Stimulated activated CD4-positive, alpha-beta T cell treated with anti-CD3 and anti-CD28 coated beads, Interleukin-1b, Interleukin-23, amount 100 ng/mL, for 24 hours (primary cell): ENCODE data around the gene FRMD4A.
"Not testable (repeated sequence)": the region's sequence is repeated elsewhere in the genome, so short reads cannot be mapped to it uniquely, and the experiment has no call there.

Source experiments
- DNase-seq, 4 experiments: peaks; one replicate each; pipeline ENCODE4 v3.0.0-alpha.2; 2020; ENCODE audit warnings: low read depth in 4 of 4, low spot score in 1 of 4

Gene FRMD4A

DNA sequence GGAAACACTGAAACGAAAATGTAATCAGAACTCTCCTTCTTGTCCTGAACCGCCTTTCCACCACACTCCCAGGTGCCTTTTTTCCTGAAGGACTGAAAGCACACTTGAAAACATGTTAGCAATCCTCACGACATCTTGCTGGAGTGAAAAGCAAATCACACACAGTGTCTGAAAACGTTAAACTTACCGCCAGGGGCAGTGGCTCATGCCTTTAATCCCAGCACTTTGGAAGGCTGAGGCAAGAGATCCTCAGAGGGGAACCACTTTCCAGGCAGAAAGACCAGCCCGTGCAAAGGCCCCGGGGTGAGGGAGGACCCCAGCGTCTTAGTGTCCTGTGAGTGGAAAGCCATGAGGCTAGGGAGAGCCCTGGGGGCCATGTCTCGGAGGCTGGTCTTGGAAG lies 533.6 kb downstream of the FRMD4A start:
- no peak for DNase-seq

DNA sequence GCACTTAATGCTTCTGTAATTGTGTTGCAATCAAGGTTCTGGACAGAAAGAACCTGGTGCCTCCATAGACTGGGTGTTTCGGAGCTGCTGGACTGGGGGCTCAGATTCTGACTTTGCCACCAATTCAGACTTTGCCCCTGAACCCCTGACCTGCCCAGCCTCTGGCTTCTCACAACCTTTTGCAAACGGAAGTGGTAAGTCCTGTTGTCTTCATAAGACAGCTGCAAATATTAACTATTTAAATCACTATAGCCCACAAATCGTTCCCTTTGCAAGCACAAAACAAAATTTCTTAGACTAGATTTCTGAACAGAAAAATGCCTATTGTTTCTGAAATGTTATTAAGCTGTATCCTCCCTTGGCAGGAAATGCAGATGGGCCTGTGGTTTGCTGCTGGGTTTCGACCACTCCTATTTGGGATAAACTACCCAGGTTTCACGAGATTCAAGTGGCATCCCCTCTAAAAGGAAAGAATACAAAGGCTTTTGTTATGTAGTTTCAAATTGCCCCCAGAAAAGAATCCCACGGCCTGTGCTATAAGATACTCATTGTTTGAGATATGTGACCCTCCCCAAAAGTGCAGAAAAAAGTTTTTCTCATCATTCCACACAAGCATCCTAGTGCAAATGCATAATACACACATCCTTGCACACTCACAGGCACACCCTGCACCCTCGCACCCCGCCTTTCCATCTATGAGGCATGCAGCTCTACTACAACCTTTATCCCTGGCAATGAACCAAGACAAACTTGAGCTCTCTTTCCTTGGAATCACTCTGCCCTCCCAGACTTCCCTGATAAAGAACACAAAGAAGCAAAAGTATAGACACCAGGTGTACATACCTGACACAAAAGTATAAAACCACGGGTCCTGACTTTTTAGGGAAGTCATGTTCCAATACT lies 534.8 kb downstream of the FRMD4A start:
- no peak for DNase-seq

DNA sequence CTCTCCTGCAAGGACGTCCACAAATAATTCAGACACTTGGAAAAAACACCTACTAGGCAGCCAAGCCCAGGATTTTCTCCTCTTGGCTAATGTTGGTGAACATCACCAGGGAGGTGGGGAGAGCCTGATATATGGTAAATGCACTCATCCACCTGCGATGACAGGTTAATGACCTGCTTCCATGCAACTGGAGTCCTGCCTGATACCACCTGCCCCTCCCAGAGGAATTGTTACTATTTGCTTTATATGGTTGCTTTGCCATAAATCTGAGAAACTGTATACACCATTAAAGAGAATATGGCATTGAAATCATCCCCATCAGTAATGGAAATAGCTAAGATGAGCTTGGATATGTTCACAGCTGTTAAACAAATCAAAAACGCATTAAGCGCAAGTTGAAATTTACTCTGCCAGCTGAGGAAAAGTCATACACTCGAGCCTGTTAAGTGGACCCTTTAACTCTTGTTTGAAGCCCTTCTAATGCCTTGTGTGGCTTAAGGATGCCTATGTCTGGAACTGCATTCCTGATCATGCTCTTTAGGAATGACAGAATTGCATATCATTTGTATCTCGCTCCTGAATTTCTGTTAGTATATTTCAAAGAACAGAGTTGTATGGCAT lies 535.6 kb downstream of the FRMD4A start:
- DNase-seq, result no peak

DNA sequence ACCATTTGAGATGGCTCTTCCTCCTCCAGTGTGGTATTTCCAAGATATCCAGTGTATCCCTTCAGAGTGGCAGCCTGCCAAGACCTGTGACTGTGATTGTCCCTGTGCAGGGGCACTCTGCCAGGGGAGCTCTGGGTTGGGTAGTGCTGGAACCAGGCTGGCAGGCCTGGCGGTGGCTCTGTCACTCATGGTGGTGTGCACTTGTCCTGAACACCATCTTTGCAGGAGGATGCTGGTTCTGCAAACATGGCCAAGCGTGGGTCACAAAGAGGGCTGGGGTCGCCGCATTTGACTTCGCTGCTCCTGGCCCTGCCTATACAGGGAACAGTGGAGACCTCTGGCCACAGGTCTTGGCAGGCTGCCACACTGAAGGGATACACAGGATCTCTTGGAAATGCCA lies 538.7 kb downstream of the FRMD4A start:
- no peak for DNase-seq

DNA sequence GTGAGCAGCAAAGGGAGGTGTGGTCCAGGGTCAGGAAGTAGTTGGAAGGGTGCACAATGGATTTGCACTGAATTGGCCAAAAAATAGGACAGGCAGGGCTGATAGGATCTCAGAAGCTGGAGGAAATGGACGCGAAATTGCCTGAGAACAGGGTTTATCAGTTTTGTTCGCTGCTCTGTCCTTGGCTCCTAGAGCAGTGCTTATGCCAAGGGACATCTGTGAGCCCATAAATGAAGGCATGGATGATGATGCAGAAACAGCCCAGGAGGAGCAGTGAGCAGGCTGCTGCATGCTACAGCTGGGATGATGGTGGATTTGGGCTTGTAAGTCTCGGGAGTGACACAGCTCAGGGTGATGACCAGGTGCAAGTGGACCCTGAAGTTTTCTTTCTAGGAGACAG lies 539.2 kb downstream of the FRMD4A start:
- no peak for DNase-seq

DNA sequence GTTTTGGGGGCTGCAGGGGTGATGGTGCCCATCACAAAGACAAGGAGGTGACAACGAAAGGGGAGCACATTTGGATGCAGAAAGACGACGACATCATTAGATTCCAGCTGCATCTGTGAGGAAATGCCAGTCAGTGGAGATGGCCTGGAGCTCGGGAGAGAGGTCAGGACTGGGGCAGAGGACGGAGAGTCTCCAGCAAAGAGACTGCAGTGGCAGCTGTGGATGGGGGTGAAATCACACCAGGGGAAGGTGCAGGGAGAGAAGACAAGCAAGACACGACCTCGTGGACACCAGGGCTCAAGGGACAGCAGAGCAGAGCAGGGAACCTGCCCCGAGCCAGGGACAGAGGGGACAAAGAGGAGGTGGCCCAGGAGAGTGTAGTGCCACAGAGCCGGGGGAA lies 540.5 kb downstream of the FRMD4A start:
- no peak for DNase-seq

DNA sequence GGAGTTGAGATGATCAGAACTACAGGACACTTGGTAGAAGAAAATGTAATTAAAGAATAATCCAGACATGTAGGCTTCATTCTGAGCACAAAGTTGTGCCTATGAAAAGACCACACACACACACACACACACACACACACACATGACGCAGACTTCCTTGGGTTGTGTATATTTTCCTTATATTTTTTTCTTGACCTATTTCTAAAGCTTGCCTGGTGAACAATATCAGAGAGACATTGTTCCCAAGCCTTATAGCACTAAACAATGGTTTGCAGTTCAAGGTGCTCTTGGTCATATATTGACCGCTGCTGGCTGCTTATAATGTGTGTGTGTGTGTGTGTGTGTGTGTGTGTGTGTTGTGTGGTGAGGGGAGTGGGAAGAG lies 541.3 kb downstream of the FRMD4A start:
- DNase-seq, result no peak

DNA sequence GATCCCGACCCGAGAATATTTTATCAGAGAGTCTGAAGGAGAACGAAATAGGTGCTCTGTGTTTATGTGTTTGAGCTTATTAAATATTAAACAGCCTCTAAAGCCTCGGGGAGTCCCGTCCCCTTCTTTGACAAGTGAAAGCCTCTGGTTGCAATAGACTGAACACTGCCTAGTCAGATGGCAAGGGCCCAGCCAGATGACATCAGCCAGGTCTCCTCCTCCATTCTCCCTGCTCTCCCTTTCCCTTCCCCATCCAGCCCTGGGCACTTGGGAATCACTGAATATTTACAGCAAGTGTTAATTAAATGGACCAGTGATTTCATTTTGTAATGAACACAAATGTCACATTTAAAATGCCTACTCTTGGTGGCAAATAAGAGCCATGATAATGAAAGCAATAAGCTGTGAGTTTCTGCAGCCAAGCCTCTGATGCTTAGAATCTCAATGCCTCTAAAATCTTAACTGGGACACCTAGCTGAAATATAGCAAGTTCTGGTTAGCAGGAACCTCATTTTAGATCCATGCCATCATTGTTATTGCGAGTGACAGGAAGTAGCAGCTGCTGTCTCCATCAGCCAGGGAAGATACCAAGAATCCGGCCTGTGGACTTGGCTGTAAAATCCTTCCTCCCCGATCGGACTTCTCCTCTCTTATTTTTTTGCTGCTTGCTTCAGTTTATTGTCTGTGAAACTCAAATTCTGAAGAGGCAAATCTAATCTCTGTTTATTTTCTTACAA lies 541.8 kb downstream of the FRMD4A start:
- no peak for DNase-seq

DNA sequence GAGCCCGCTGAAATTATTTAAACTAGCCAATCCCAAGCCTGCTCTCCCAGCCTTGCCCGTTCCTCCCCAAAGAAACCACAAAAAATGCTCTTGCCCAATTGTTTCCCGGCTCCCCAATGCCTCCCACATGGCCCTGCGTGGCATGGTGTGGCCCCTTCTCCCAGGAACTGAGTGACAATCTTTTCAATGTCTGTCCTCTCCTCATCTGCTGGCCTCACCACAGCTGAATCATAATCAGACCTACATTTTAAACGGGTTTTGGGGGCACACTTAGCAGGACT lies 542.5 kb downstream of the FRMD4A start:
- no peak for DNase-seq

DNA sequence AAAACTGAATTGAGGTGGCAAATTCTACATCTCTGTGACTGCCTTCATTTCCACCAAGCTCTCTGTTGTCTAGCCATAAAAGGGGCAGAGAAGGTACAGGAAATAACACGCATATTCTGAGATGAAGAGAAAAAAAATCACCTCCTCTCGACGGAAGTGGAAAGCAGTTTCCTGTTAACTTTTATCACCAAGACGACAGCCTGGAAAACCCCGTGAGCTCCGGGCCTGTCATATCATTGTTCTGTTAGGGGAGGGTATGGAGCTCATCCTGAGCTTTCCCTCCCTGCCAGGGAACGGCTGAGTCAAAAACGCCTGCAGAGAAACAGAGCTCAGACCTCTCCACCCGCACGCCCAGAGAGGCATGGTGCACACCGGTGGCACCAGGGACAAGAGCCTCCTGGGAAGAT lies 543.7 kb downstream of the FRMD4A start:
- DNase-seq, result peak; percentile 33 to 54 (median 44)

DNA sequence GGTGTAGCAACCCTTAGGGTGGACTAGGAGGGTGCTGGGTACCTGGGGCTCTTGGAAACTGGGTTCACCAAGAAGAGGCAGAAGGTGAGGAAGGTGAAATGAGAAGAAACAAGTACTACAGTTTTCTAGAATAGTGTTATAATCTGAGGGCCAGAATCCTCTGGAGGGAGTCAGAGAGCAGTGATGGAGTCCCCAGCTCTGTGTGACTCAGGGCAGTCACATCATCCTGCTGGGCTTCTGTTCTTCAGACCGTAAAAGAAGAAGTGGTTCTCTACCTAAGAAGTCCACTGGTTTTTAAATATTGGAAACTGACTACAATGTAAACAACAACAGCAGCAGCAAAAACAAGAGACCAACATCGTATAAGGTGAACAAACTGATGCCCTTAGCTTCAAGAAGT lies 546.7 kb downstream of the FRMD4A start:
- DNase-seq, result no peak

DNA sequence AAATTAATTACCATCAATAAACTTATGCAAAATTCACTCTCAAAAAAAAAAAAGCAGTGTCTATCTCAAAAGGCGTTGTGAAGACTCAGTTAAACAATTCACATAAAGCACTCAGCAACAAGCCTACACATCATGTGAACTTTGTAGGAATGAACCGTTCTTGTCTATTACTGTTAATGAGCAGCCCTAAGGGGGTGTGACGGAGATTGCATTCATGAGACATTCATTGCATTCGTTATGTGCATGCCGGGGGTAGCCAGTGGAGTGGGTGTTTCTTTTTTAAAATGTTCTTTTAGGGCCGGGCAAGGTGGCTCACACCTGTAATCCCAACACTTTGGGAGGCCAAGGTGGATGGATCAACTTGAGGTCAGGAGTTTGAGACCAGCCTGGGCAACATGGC lies 551.0 kb downstream of the FRMD4A start:
- no peak for DNase-seq

DNA sequence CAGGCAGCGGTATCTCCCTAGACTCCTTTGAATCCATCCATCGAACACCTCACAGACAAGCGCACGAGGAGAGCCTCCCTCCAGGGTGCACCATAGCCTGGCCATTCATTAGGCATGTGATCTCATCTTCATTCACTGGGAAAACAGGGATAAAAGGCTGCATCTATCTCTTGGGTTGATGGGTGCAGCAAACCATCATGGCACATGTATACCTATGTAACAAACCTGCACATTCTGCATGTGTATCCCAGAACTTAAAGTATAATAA lies 552.1 kb downstream of the FRMD4A start:
- DNase-seq, result not testable (repeated sequence)

DNA sequence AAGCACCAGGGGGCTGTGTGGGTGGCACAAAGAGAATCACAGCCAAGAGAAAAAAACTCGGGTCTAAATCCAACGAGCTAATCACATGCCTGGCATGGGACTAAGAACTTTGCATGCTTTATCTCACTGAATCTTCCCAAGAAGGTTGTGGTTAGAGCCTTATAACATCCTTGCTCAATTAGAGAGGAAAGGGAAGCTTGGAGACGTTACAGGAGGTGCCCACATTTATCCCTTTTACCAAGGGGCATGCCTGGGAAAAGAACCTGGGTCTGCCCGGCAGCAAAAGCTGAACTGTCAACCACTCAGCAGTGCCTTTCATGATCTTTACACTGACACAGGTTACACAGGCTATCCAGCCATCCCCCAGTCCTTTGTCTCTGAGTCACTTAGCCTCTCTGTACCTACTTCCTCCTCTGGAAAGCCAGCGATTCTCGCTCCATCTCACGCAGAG lies 553.8 kb downstream of the FRMD4A start:
- no peak for DNase-seq

DNA sequence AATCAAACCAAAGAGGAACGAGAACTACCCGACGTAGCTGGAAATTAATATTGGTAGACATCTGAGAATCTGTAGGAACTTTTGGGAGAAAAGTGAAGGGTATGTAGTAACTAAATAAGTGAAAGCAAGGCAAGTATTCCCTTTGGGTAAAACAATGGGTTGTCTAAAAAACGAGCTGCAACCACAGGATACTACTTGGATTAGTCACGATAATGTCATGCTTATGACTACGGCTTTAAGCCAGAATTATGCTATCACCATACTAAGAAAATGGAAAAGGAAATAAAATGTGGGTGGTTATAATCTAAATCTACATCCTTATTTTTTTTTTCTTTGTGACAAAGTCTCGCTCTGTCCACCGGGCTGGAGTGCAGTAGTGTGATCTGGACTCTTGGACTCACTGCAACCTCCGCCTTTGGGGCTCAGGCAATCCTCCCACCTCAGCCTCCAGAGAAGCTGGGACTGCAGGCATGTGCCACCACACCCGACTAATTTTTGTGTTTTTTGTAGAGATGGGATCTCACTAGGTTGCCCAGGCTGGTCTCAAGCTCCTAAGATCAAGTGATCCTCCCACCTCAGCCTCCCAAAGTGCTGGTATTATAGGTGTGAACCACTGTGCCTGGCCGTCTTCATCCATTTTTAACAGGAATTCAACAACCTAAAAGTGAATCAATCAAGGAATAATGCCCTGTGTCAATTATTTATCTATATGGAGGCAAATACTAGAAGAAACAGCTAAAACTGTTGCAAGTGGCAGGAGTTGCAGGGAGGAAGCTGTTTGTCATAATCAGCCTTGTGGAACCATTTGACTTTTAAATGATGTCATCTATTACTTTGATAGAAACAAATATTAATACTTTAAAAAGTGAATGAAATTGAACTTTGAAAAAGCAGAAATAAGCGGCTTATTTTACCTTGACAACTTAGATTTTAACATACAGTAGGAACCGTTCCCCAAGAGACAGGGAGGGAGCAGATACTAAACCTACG lies 554.6 kb downstream of the FRMD4A start:
- DNase-seq, result no peak

DNA sequence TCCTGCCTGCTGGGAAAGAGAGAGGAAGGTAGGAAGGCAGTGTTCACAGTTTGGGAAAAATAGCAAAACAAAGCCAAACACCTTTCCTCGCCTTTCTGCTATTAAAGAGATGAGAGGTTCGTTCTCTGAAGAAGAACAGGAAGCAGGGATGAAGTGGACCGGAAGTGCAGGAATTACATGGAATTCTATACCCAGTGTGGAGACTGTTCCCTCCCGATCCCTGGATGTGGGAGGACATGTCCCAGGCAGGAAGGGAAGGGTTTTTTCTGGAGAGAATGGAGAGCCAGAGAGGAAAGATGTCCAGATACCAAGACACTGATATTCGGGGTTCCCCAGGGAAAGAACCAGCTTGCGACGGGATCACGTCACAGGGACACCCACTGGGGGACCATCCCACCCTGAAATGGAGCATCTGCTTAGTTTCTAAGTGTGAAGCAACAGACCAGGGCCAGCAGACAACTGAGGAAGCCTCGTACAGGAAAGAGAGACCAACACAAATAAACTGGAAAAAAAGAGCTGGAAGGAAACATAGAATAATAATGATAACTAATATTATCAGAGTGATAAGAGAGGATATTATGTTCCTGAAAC lies 556.3 kb downstream of the FRMD4A start:
- no peak for DNase-seq

DNA sequence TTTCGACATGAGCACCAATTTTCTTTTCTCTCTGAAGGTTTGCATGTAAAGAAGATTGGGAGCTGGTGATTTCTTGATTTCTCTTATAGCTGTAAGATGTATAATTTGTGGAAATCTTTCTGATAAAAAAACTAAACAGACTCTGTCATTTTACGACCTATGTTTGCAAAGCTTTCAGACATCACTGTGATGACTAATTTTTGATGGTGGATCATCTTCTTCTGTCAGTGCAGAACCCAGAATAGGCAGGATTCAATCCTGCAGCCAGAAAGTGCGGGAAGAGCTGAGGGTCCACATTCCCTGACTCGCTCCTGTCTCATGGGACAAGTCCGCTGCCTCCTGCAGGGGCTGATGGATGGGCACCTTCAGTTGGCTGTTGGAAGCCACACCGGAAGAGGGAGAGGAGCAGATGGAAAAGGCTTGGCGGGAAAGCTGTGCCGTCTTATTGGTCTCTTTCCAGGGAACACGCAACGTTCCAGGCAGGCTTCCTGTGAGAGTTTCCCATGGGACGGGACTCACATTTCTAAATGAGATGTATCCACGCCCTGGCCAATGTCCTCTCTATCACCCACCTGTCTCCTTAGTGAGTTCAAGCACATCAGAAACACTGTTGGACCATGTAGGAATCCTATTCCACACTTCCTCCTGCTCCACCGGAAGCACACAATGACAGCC lies 557.1 kb downstream of the FRMD4A start:
- no peak for DNase-seq

DNA sequence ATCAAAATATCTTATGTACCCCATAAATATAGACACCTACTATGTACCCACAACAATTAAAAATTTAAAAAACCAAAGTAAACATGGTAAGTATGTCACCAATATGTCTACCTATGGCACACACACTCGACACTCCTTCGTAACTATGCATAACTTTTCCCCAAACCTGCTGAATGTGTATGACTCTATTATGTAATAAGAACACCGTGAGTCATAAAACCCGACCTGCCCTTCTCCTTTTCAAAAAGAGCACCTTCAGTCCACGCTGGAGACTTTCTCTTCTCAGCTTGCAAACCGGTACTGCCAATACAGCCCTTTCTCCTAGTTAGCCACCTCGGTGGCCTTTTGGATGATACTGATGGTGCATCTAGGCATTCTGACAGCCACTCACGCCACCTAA lies 557.7 kb downstream of the FRMD4A start:
- DNase-seq, result no peak

DNA sequence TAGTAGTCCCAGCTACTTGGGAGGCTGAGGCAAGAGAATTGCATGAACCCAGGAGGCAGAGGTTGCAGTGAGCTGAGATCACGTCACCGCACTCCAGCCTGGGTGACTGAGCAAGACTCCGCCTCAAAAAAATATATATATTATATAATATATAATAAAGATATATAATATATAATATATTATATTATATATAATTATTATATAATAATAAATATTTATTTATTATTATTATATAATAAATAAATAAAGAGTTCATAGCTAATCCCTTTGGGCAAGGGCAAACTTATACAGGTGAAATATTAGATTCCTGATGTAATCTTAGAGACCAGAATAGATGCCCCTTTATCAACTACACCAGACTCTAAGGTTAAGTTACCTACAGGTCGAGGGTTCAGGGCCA lies 558.7 kb downstream of the FRMD4A start:
- no peak for DNase-seq

DNA sequence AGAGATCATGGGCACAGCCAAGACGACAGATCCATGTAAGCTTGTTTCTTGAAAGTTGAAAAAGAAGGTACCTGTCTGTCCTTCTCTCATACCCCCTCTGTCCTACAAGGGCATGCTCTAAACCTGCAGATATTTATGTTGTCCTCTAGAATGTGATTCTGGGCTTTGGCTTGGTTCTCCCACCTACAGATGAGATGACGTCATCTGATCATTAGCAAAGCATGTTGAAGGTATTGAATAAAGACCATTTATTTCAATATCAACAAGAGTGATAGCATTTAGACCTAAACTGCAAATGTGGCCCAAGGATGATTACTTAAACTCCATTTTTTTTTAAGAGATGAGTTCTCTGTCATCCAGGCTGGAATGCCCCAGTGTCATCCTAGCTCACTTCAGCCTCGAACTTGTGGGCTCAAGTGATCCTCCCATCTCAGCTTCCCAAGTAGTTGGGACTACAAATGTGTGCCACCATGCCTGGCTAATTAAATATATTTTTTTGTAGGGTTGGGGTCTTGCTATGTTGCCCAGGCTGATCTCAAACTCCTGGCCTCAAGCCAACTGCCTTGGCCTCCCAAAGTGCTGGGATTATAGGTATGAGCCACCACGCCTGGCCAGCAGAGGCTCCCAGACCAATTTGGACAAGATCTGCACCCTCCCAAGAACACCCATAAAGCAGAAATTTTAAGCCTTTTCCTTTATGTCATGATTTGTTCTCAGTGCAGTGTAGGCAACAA lies 559.8 kb downstream of the FRMD4A start:
- no peak for DNase-seq
